GM21390 (cell line): ENCODE results near the gene MLYCD.
"Not testable (repeated sequence)": the region's sequence is repeated elsewhere in the genome, so short reads cannot be mapped to it uniquely, and the experiment has no call there.

Experiments
- ATAC-seq: cut with Tn5 transposase; IDR thresholded peaks from one replicate; pipeline ENCODE4 v1.9.1; 2021; ENCODE audit not compliant: unreplicated experiment

Gene MLYCD

DNA sequence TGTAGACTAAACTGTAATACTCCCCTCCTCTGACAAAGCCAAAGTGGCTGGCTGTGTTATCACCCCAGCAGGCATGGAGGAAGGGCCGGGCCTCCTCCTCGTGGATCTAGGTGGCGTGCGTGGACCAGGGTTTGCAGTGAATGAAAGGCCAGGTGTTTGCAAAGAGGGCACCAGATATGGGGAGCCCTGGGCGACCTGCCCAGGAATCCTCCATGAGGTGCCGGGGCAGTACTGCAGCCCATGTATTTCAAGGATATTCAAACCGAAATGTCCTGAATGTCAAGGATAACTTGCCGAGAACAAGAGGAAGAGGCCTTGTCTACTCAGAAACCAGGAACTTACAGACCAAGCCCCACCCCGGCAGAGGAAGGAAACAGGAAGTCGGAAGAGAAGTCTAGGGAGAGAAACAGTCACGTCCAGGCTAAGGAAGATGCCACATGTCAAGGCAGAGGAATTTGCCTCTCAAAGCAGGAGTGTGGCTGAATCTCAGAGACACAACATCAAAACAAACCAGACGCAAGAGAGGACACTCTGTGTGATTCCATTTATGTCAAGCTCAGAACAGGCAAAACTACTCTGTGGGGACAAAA lies 40.4 kb downstream of the MLYCD start:
- no peak for ATAC-seq

DNA sequence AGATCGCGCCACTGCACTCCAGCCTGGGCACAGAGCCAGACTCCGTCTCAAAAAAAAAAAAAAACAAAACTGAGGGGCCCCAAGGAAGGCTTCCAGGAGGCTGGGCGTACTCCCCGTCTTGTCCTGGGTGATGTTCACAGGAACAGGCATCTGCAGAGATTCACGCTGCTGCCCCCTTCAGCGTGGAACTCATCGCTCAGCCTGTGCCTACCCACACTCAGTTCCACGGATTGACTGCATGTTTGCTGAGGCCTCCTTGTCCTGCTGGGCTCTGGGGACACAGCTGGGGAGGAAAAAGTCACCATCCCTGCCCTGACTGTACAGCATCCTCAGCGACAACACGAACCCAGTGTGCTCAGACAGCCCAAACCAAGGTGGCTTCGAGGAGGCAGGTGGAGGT lies 41.2 kb downstream of the MLYCD start:
- no peak for ATAC-seq

DNA sequence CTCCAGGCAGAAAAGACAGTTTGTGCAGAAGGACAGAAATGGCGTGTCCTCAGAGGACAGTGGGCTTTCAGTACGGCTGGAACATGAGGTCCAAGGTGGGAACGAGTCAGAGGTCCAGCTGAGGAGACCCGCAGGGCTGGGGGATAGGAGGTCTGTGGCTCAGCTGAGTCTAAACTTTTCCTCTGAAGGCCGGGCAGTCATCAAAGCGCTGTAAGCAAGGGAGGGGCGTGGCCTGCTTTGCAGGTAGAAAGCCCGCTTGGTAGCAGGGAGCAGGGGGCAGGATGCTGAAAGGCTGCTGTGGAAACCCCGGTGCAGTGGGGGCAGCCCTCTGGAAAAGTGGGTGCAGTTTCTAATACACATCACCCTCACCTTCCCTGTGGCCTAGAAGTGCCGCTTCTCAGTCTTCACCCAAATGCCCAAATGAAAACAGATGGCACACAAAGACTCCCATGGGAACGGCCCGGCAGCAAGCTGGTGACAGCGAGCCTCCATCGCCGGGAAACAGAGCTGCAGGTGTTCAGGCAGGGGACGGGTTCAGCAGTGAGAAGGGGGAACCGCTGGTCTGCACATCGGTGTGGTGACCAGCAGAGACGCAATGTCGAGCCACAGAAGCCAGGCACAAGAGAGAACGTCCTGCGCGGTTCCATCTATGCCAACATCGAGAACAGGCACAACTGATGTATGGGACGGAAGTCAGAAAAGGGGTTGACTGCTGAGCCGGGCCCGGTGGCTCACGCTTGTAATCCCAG lies 41.9 kb downstream of the MLYCD start:
- no peak for ATAC-seq

DNA sequence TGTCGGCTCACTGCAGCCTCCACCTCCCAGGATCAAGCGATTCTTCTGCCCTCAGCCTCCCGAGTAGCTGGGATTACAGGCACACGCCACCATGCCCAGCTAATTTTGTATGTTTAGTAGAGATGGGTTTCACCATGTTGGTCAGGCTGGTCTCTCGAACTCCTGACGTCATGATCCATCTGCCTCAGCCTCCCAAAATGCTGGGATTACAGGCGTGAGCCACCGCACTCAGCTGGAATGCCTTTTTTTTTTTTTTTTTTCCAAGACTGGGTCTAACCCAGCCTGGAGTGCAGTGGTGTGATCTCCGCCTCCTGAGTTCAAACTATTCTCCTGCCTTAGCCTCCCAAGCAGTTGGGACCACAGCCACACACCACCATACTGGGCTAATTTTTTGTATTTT lies 42.6 kb downstream of the MLYCD start:
- not testable (repeated sequence) for ATAC-seq

DNA sequence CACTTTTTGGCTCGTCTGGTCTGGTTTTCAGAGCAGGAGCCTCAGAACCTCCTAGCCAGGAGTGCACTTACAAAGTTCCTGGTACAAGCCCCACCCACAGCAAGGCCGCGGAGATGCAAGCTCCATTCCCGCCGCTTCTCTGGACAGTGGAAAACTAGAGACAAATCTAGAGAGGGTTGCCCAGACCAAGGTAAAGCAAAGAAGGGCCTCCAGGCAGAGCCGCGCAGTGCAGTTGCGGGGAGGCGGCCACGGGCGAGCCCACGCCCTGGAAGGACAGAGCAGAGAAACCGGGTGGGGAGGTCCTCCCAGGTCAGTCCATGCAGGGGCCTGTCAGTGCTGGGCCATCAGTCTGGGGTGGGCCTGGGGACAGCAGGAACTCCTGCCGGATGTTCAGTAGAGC lies 43.2 kb downstream of the MLYCD start:
- ATAC-seq = no peak

DNA sequence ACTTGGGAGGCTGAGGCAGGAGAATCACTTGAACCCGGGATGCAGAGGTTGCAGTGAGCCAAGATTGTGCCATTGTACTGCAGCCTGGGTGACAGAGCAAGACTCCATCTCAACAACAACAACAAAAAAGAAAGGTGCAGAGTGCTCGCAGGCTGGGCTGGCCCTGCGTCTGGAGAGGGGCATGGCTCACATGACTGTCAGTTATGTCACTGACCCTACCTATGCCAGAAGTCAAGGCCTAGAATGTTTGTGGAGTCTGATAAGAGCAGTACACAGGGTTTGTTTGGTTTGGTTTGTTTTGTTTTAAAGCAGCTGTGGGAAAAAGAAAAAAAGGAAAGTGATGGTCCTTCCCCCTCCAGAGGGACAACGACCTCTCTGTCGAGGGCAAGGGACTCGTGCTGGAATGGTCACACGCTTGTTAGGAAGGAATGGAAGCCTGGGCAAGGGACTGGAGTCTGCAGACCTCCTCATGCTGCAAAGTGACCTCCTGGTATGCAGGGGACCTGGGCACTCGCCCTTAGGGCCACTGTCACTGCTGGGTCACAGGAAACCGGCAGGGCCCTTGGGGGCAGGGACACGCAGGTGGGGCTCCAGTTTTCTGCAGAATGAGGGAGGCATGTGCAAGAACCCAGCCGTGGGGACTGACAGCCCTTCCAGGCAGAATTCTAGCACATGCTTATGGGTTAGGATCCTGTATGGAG lies 44.0 kb downstream of the MLYCD start:
- no peak for ATAC-seq

DNA sequence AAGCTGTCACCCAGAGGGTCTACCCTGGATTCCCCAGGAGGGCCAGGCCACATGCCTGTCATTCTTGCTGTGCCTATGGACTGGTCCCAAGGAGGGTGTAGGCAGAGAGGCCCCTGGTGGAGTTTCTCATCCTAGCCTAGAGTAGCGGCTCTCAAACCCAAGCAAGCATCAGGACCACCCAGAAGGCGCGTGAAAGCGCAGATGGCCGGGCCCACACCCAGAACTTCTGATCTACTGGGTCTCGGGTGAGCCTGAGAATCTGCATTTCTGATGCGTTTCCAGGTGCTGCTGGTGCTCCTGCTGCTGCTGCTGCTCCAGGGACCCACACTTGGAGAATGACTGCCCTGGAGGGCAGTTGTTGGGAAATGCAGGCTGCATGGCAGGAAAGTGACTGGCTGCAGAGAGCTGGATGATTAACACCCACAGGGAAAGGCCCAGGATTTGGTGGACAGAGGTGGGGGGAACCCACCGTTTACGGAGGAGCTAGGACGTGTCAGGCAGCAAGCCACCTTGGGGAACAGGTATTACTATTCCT lies 44.7 kb downstream of the MLYCD start:
- ATAC-seq = no peak

DNA sequence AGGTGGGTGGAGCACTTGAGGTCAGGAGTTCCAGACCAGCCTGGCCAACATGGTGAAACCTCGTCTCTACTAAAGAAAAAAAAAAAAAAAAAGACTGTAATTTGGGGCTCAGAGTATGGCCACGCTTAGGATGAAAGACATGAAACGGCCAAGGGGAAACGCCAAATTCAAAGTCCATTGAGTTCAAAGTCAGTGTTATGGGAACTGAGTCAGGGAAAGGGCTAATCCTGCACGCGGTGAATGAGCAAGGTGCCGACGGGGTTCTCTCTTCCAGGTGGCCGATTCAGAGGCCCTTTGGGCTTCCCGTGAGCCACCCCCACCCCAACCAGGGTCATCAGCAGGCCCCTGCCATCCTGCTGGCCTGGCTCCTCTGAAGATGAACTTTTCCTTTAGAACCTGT lies 46.7 kb downstream of the MLYCD start:
- no peak for ATAC-seq

DNA sequence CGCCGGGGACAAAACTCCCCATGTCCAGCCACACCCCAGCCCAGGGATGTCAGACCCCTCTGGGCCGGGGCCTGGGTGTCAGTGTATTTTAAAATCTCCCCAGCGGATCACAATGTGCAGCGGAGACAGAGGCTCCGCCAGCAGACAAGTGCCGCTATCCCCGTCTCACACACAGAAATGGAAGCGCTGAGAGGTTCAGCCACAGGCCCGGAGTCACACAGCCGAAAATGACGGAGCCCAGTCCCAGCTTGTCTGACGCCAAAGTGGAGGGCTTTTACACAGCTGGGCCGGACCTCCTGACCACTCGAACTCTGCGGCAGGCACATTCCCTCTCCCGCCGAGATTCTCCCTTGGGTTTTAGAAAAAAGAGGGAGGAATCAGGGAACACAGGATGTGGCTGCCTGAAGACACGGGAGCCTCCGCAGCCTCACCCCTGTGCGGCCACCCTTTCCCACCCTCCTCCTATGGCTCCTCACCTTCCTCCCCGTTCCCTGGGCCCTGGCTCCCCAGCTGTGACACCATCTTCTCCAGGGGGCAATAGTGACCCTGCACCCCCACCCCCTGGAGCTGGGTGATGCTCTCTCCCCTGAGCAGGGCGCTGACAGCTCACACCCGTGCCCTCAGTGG lies 47.4 kb downstream of the MLYCD start:
- no peak for ATAC-seq

DNA sequence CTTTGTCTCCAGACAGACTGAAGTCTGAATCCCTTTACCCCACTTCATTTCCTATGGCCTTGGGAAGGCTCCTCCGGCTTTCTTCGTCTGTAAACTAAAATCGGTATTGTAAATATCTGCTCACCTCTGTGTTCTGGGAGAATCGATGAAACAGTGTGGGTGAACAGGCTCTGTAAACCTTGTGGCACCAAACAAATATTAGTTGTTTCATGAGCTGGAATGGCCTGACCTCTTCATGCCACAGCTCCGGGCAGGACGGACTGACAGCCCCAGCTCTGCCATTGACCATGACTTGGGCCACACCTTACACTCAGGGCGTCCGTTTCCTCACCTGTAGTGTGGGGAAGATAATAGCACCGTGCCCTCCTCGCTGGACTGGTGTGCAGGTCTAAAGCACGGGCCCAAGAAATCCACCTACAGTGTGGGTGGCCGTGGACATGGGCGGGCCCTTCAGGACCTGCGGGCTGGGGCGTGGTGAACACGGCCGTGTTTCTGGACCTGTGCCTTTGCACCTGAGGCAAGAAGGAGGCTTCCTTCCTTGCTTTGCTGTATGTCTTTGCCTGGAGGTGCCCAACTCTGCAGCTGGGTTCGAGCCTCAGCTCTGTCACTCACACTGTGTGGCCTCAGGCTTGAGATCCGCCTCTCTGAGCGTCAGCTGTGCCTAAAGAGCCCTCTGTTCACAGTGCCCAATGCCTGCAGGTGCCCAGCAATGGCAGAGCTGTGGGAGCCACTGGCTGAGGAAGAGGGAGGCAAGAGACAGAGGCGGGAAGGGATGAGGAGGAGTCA lies 48.1 kb downstream of the MLYCD start:
- ATAC-seq = no peak

DNA sequence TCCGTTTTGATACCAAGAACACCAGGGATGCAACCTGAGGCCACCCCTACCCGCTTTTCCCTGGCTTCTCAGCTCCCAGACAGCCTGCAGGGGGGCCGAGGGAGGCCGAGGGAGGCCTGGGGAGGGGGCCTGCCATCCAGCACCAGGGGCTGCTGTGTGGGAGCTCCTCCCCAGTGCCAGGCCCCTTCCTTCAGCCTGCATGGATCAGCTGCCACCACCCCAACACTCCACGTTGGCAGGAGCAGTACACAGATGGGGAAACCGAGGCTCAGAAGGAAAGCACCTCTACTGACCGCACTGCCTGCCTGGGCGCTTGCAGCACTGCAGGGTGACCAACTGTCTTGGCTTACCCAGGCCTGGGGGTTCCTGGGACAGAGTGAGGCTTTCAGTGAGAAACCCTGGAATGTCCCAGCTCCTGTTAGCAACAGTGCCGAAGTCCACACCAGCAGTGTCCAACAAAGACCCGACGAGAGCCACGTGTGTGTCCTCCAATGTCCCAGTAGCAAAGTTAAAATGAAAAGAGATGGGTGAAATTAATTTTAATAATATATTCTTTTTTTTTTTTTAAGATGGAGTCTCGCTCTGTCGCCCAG lies 48.8 kb downstream of the MLYCD start:
- no peak for ATAC-seq

DNA sequence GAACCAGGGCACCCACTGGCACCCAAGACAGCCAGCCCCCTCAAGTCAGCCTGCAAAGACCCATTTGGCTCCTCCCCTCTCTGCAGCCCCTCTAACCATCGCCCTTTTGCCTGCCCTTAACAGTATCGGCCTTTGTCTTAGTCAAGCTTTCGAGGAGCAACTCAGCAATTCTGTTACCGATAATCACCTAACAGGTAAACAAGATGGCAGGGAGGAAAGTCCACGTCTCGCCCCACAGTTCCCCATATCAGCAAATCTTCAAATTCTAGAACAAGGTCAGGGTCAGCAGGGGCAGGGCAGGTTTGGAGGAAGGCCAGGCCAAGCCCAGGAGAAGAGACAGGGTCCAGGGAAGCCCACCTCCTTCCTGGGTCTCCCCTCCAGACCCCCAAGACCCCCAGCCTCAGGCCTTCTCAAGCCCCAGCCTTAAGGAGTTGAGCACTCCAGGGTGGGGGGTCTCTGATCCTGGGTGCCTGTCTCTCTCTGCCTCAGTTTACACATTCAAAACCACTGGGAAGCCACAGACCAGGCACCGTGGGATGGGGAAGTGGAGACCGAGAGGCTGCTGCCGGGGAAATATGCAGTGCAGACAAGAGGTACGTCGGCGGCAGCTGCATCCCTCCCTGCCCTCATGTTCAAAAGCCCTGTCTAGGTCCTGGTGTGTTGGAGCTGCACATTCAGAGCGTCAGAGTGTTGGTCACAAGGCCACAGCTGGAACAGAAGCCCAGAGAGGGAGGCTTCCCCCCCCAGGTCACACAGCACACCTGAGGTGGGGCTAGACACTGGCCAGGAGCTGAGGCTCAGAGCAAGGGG lies 50.2 kb downstream of the MLYCD start:
- ATAC-seq = no peak

DNA sequence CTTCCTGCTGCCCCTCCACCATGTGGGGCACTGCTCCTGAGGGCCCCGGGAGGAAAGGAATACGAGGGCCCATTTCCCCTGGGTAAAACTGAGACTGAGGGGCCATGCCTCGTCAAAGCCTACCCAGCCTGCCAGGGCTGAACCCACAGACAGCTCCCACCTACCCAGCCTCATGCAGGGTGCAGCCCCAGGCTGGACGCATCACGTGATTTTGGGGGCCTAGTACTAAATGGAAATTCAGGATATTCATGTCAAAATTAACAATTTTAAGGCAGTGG lies 50.7 kb downstream of the MLYCD start:
- ATAC-seq = no peak

DNA sequence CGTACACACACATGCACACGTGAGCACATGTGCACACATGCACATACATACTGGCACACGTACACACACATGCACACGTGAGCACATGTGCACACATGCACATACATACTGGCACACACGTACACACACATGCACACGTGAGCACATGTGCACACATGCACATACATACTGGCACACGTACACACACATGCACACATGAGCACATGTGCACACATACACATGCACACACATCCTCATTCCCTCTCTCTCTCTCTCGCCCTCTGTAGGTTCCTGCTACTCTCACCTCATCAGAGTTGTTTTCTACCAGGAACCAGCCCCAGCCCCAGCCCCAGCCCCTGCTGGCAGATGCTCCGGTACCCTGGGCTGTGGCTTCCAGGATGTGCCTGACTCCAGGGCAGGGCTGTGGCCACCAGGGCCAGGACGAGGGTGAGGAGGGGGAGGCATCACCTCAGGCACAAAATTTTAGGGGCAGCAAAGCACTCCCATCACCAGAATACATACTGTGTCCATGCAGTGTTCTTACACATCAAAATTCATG lies 52.0 kb downstream of the MLYCD start:
- ATAC-seq = not testable (repeated sequence)

DNA sequence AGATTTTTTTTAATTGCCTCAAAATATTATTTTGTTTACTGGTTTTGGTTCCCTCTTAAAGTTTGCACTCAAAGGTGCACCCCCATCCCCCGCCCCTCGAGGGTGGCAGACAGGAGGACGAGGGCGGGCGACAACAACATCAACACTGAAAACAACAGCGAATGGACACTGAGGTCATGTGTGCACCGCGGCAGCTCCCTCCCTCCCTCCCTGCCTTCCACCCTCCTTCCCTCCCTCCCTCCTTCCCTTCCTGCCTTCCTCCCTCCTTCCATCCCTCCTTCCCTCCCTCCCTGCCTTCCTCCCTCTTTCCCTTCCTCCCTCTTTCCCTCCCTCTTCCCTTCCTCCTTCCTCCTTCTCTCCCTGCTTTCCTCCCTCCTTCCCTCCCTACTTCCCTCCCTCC lies 52.6 kb downstream of the MLYCD start:
- ATAC-seq = no peak

DNA sequence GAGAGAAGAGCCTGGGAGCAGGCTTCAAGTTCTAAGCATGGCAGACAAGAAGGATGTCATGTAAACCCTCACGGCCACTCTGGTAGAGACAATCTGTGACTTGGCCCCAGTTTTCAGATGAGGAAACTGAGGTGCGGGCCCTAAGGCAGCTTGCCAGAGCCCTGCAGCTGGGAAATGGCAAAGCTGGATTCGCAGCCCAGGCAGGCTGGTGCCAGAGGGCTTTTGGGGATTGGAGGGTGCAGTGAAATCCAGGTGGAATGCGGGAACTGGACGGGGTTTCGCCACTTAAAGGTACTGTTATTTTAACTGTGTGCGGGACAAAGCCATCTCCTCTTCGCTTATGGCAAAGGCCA lies 53.6 kb downstream of the MLYCD start:
- ATAC-seq = no peak

DNA sequence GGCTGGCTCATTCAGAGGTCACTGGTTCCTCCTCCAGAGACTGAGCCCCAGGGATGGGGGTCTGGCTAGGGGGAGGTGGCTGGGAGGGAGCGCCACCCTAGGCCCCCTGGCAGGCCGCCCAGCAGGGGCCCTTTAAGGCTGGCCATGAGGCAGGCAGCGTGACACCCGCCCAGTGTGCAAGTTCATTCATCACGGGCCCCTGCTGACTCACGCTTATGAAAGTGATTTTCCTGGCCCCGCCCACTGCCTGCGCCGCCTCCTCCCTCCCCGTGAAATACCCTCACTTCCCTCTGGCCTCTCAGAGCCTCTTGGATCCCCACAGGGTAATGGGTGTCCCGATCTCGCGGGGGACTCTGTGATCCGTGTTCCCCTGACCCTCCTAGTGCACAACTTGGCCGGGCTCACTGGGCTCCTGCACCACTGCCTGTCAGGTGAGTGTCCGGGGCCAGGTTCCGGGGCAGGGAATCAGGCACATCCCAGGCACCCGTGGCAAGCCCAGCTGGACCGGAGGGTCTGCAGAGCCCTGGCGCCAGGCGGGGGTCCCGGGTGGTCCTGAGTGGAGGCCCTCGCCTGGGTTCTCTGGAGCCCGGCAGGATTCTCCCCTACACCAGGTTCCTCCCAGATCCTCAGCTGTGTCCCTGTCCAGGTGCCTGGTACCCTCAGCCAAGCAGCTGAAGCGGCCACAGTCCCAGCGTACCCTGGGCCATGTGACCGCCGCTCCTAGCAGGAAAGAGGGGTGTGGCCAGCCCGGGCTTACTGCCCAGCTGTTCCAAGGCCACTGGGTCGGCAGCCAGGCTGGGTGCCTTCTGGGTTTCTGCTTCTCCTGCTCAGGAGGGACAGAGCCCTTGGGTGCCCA lies 54.3 kb downstream of the MLYCD start, which contains the start of gene OSGIN1:
OSGIN1 (plus strand) TSS at position 301 of the 856 bp plus-strand sequence. CDS start 4,432 bp downstream, outside the sequence.
- peak; percentile 84 for ATAC-seq

DNA sequence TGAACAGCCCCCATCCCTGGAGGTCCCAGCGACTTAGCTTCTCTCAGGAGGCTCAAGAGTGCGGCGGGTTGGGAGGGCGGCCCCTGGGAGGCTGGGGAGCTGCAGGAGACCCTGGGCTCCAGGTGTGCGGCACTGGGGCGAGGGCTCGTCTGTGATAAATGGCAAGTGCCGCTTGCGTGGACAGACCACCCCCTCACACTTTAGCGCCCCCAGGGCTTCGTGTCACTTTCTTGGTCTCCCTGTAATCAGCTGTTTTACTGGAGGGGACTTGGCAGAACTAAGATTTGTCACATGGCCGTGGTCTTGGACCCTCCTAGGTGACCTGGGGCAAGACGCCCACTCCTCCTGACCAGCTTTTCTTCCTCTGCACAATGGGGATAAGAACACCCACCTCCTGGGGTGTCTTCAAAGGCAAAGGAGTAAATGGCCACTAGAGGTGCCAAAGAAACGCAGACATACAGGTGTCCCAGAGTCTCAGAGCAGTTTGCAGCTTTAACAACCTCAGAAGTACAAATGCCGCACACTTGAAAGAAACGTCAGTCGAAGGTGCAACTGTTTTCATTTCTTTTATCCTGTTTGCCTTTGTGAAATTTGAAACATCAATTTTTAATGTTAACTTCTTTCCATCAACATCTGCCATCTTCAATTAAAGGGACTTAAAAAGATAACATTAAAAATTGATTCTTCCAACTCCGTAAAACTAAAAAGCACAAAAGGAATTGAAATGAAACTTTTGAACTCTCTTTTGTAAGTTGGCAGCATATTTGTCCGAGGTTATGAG lies 55.1 kb downstream of the MLYCD start:
- no peak for ATAC-seq
